Thyroid gland (tissue), 4 donors: ENCODE measurements around the gene COA4. TPM values are rescaled to one million over a fixed set of nuclear protein-coding genes. Genes with fewer than 3 reads are reported as not detected.

Experiments
- DNase-seq, 2 donors: peaks; one replicate each; pipeline ENCODE4 v3.0.0-alpha.2; 2019
- H3K27ac ChIP-seq, 3 donors: fragments of 200-600 bp; sonication (generic); 1 replicate in 2 of 3; 2 replicates in 1 of 3; pipeline ENCODE4 v1.5.1; 2016 to 2019; ENCODE audit warnings: mild to moderate bottlenecking in 1 of 3, moderate library complexity in 1 of 3
- H3K27me3 ChIP-seq: fragments of 200-600 bp; sonication (generic); one replicate; pipeline ENCODE4 v1.5.1; 2019
- H3K36me3 ChIP-seq, 2 donors: fragments of 200-600 bp; sonication (generic); one replicate each; pipeline ENCODE4 v1.5.1; 2016 to 2019
- H3K4me1 ChIP-seq, 2 donors: fragments of 200-600 bp; sonication (generic); one replicate each; pipeline ENCODE4 v1.5.1; 2017 to 2019
- H3K4me3 ChIP-seq, 3 donors: fragments of 200-600 bp; sonication (generic); replicated peaks in 1 of 3; 1 replicate in 2 of 3; 2 replicates in 1 of 3; pipeline ENCODE4 v1.5.1; 2016; ENCODE audit warnings: mild to moderate bottlenecking in 1 of 3
- H3K9me3 ChIP-seq: fragments of 200-600 bp; sonication (generic); one replicate; pipeline ENCODE4 v1.5.1; 2017
- CTCF ChIP-seq, 6 experiments: fragments of 200-600 bp in 3 of 6; fragments of 450-650 bp in 3 of 6; sonication (generic) in 3 of 6; IDR thresholded peaks; one replicate each; pipeline ENCODE4 v1.5.1; 2016 to 2019; ENCODE audit warnings: antibody characterized with exemption in 6 of 6, mild to moderate bottlenecking in 2 of 6, inconsistent platforms in 1 of 6, moderate library complexity in 1 of 6
- POLR2A ChIP-seq, 2 donors: fragments of 450-650 bp; IDR thresholded peaks; one replicate each; pipeline ENCODE4 v1.6.1; 2017; ENCODE audit warnings: antibody characterized with exemption in 2 of 2, mild to moderate bottlenecking in 2 of 2, moderate library complexity in 1 of 2
- WGBS, 2 donors: methylation state at CpG; one replicate each; pipeline ENCODE4 v1.1.5; 2017; 5-methylcytosine and 5-hydroxymethylcytosine counted together
- intact Hi-C: fragments of 100-400 bp; cut with DNase I; formaldehyde crosslinking; loops from one replicate; pipeline ENCODE4 v1.15.1; 2023
- total RNA-seq, 4 donors: library from RNA; depleted of rRNA; stranded (reverse); fragments of >200 nt; gene quantifications; one replicate each; pipeline ENCODE4 v1.2.3, GENCODE V29; 2016

COA4 gene
- total RNA-seq, 4 donors from 2014 or later = 62.9 to 117 (median 103) TPM

GRCh38 chr11:73912026-73912425 is 35.4 kb upstream of the COA4 start:
- Histone ChIP-seq H3K36me3 (peaks cover 0 to 35% of the 10 kb centered on the region in 2 donors), H3K4me3 (no peak overlapping the region), H3K27ac (no peak overlapping the region), H3K4me1 (no peaks in the 10 kb centered on the region), H3K27me3 (no peaks in the 10 kb centered on the region), H3K9me3 (no peaks in the 10 kb centered on the region)
- 95 to 98% methylated on average over 2 of the region's 2 CpGs for WGBS, 2 donors
- intact Hi-C loops = no loop called here
- DNase-seq = no peak
- TF ChIP-seq CTCF (IDR thresholded peaks at IDR 0.05) = no peak
- TF ChIP-seq POLR2A (IDR thresholded peaks at IDR 0.05) = no peak

GRCh38 chr11:73907191-73907590 is 30.5 kb upstream of the COA4 start:
- Histone ChIP-seq H3K4me1 (no peaks in the 10 kb centered on the region), H3K36me3 (peaks cover 0 to 3% of the 10 kb centered on the region in 2 donors), H3K9me3 (no peaks in the 10 kb centered on the region), H3K27me3 (no peaks in the 10 kb centered on the region), H3K4me3 (no peak overlapping the region), H3K27ac (no peak overlapping the region)
- intact Hi-C loops = no loop called here
- TF ChIP-seq CTCF (IDR thresholded peaks at IDR 0.05) = no peak
- no peak for TF ChIP-seq POLR2A (IDR thresholded peaks at IDR 0.05)
- 94 to 95% methylated on average over 4 of the region's 4 CpGs for WGBS, 2 donors
- DNase-seq = no peak

- DNase-seq = no peak
- no peak for TF ChIP-seq POLR2A (IDR thresholded peaks at IDR 0.05)
- TF ChIP-seq CTCF (IDR thresholded peaks at IDR 0.05) = no peak
- peaks cover 6% of the 10 kb centered on the region in 2 donors for H3K36me3 ChIP-seq
- H3K4me3 ChIP-seq = no peak overlapping the region
- H3K27ac ChIP-seq = no peak overlapping the region
- no peaks in the 10 kb centered on the region for H3K4me1 ChIP-seq
- no peaks in the 10 kb centered on the region for H3K9me3 ChIP-seq
- 90 to 100% methylated on average over 1 of the region's 1 CpG for WGBS, 2 donors
- intact Hi-C loops = no loop called here
- no peaks in the 10 kb centered on the region for H3K27me3 ChIP-seq
Measured at GRCh38 chr11:73902303-73902702, 25.7 kb upstream of the COA4 start.

- WGBS, 2 donors = 95 to 97% methylated on average over 5 of the region's 5 CpGs
- Histone ChIP-seq H3K9me3 (no peaks in the 10 kb centered on the region), H3K27me3 (no peaks in the 10 kb centered on the region), H3K36me3 (peaks cover 7 to 11% of the 10 kb centered on the region in 2 donors), H3K4me1 (no peaks in the 10 kb centered on the region), H3K4me3 (no peak overlapping the region), H3K27ac (no peak overlapping the region)
- DNase-seq = no peak
- TF ChIP-seq POLR2A (IDR thresholded peaks at IDR 0.05) (no peak), CTCF (IDR thresholded peaks at IDR 0.05) (no peak)
- intact Hi-C loops = no loop called here
Measured at GRCh38 chr11:73894725-73895335, 18.2 kb upstream of the COA4 start.

- DNase-seq = no peak
- Histone ChIP-seq H3K4me3 (no peak overlapping the region), H3K4me1 (no peaks in the 10 kb centered on the region), H3K36me3 (peaks cover 2 to 5% of the 10 kb centered on the region in 2 donors), H3K9me3 (no peaks in the 10 kb centered on the region), H3K27ac (no peak overlapping the region), H3K27me3 (no peaks in the 10 kb centered on the region)
- 97 to 98% methylated on average over 3 of the region's 3 CpGs for WGBS, 2 donors
- intact Hi-C loops = no loop called here
- TF ChIP-seq POLR2A (IDR thresholded peaks at IDR 0.05) (no peak), CTCF (IDR thresholded peaks at IDR 0.05) (no peak)
Measured at GRCh38 chr11:73893041-73893440, 16.4 kb upstream of the COA4 start.
